ENCODE results near the gene PTPRG.
"Not testable (repeated sequence)": the region's sequence is repeated elsewhere in the genome, so short reads cannot be mapped to it uniquely, and the experiment has no call there.

Gene PTPRG

GRCh38 chr3:61687663-61688306 lies 126.4 kb downstream of the PTPRG start:
- no peak for DNase-seq

- DNase-seq = no peak
These were observed 127.1 kb downstream of the PTPRG start for GRCh38 chr3:61688307-61688984.

GRCh38 chr3:61690016-61690415 lies 128.6 kb downstream of the PTPRG start:
- no peak for DNase-seq

- no peak for DNase-seq
These were observed 130.1 kb downstream of the PTPRG start for GRCh38 chr3:61691466-61691865.

GRCh38 chr3:61697301-61697700 lies 135.9 kb downstream of the PTPRG start:
- no peak for DNase-seq

- not testable (repeated sequence) for DNase-seq
These were observed 137.1 kb downstream of the PTPRG start for GRCh38 chr3:61698278-61699072.

GRCh38 chr3:61699622-61700021 lies 138.3 kb downstream of the PTPRG start:
- no peak for DNase-seq

GRCh38 chr3:61701011-61701410 lies 139.6 kb downstream of the PTPRG start:
- DNase-seq = no peak

- no peak for DNase-seq
These were observed 141.1 kb downstream of the PTPRG start for GRCh38 chr3:61702453-61702852.

GRCh38 chr3:61704807-61705206 lies 143.4 kb downstream of the PTPRG start:
- DNase-seq = no peak

GRCh38 chr3:61707492-61707891 lies 146.1 kb downstream of the PTPRG start:
- no peak for DNase-seq

GRCh38 chr3:61710920-61711319 lies 149.5 kb downstream of the PTPRG start:
- DNase-seq = not testable (repeated sequence)

- no peak for DNase-seq
These were observed 152.9 kb downstream of the PTPRG start for GRCh38 chr3:61714225-61714624.

- no peak for DNase-seq
These were observed 154.6 kb downstream of the PTPRG start for GRCh38 chr3:61715886-61716527.

GRCh38 chr3:61716693-61717092 lies 155.3 kb downstream of the PTPRG start:
- DNase-seq = not testable (repeated sequence)

- no peak for DNase-seq
These were observed 157.2 kb downstream of the PTPRG start for GRCh38 chr3:61718565-61718964.

GRCh38 chr3:61719278-61719977 lies 158.1 kb downstream of the PTPRG start:
- no peak for DNase-seq

- DNase-seq = no peak
These were observed 161.7 kb downstream of the PTPRG start for GRCh38 chr3:61723038-61723437.

- DNase-seq = no peak
These were observed 162.8 kb downstream of the PTPRG start for GRCh38 chr3:61724183-61724582.

- no peak for DNase-seq
These were observed 163.4 kb downstream of the PTPRG start for GRCh38 chr3:61724801-61725200.

GRCh38 chr3:61725851-61726333 lies 164.5 kb downstream of the PTPRG start:
- DNase-seq = no peak

- no peak for DNase-seq
These were observed 166.1 kb downstream of the PTPRG start for GRCh38 chr3:61727435-61727834.

All from cerebellar nuclear complex (tissue), 1 donor.